Measurements from ENCODE around the gene ST6GAL1.
A peak's percentile ranks its signal among the peaks of the same experiment; 100 is the strongest.

The ST6GAL1 gene

GRCh38 chr3:186915806-186916796, 14.2 kb upstream of the ST6GAL1 start:
- DNase-seq (ENCODE audit: low spot score) = no peak

GRCh38 chr3:186917512-186918312, 12.6 kb upstream of the ST6GAL1 start:
- no peak for DNase-seq (ENCODE audit: low spot score)

- DNase-seq (ENCODE audit: low spot score) = no peak
These were observed 10.0 kb upstream of the ST6GAL1 start for GRCh38 chr3:186920301-186920700.

- no peak for DNase-seq (ENCODE audit: low spot score)
These were observed 9.5 kb upstream of the ST6GAL1 start for GRCh38 chr3:186920796-186921195.

GRCh38 chr3:186921578-186921977, 8.7 kb upstream of the ST6GAL1 start:
- DNase-seq (ENCODE audit: low spot score) = no peak

GRCh38 chr3:186922224-186922623, 8.1 kb upstream of the ST6GAL1 start:
- DNase-seq (ENCODE audit: low spot score) = no peak

- DNase-seq (ENCODE audit: low spot score) = no peak
These were observed 7.5 kb upstream of the ST6GAL1 start for GRCh38 chr3:186922790-186923189.

GRCh38 chr3:186923241-186923640, 7.1 kb upstream of the ST6GAL1 start:
- no peak for DNase-seq (ENCODE audit: low spot score)

- DNase-seq (ENCODE audit: low spot score) = no peak
These were observed 4.5 kb upstream of the ST6GAL1 start for GRCh38 chr3:186925826-186926225.

GRCh38 chr3:186929186-186929585, 1.1 kb upstream of the ST6GAL1 start:
- DNase-seq (ENCODE audit: low spot score) = no peak

- no peak for DNase-seq (ENCODE audit: low spot score)
These were observed 641 bp upstream of the ST6GAL1 start for GRCh38 chr3:186929685-186930084.

- peak; percentile 38 for DNase-seq (ENCODE audit: low spot score)
These were observed 560 bp downstream of the ST6GAL1 start for GRCh38 chr3:186930641-186931531.

- DNase-seq (ENCODE audit: low spot score) = no peak
These were observed 1.4 kb downstream of the ST6GAL1 start for GRCh38 chr3:186931532-186932280.

- no peak for DNase-seq (ENCODE audit: low spot score)
These were observed 2.2 kb downstream of the ST6GAL1 start for GRCh38 chr3:186932281-186933181.

GRCh38 chr3:186933816-186934215, 3.5 kb downstream of the ST6GAL1 start:
- no peak for DNase-seq (ENCODE audit: low spot score)

- no peak for DNase-seq (ENCODE audit: low spot score)
These were observed 4.8 kb downstream of the ST6GAL1 start for GRCh38 chr3:186935133-186935532.

GRCh38 chr3:186937017-186937875, 6.9 kb downstream of the ST6GAL1 start:
- DNase-seq (ENCODE audit: low spot score) = no peak

GRCh38 chr3:186938716-186939115, 8.4 kb downstream of the ST6GAL1 start:
- DNase-seq (ENCODE audit: low spot score) = no peak

GRCh38 chr3:186939536-186939935, 9.2 kb downstream of the ST6GAL1 start:
- no peak for DNase-seq (ENCODE audit: low spot score)
